Progenitor cell of endocrine pancreas (in vitro differentiated cells): Measurements from ENCODE around the gene HOXC4. TPM values are rescaled to one million over a fixed set of nuclear protein-coding genes. Genes with fewer than 3 reads are reported as not detected.

Source experiments
- DNase-seq: peaks from one replicate; pipeline ENCODE4 v3.0.0; 2021; ENCODE audit warnings: low spot score; ENCODE audit not compliant: unreplicated experiment
- H3K27ac Mint-ChIP-seq: 2 replicates; pipeline ENCODE4 v1.8.0; 2021; ENCODE audit warnings: mild to moderate bottlenecking, moderate library complexity, mixed read lengths
- H3K27me3 Mint-ChIP-seq: 2 replicates; pipeline ENCODE4 v1.8.0; 2021; ENCODE audit warnings: mixed read lengths
- H3K36me3 Mint-ChIP-seq: 2 replicates; pipeline ENCODE4 v1.8.0; 2022; ENCODE audit warnings: mixed read lengths; ENCODE audit not compliant: insufficient read depth
- H3K4me1 Mint-ChIP-seq: 2 replicates; pipeline ENCODE4 v1.8.0; 2021; ENCODE audit warnings: low read depth, mixed read lengths
- H3K4me3 Mint-ChIP-seq: 2 replicates; pipeline ENCODE4 v1.8.0; 2021; ENCODE audit warnings: low read depth, mild to moderate bottlenecking, moderate library complexity, mixed read lengths
- H3K9me3 Mint-ChIP-seq: 2 replicates; pipeline ENCODE4 v1.8.0; 2021; ENCODE audit warnings: low read depth, mixed read lengths
- CTCF ChIP-seq: fragments of 200-600 bp; sonication (generic); IDR thresholded peaks from one replicate; pipeline ENCODE4 v1.5.0; 2021; ENCODE audit warnings: antibody characterized with exemption, mild to moderate bottlenecking; ENCODE audit not compliant: unreplicated experiment
- total RNA-seq: library from RNA; stranded (reverse); gene quantifications from 2 replicates; pipeline ENCODE4 v1.2.1, GENCODE V29; 2021

HOXC4 gene
- total RNA-seq, 1 donor from 2014 or later = 19.8 TPM

GRCh38 chr12:54010053-54010971 lies 43.3 kb upstream of the HOXC4 start:
- H3K36me3 Mint-ChIP-seq = no peaks in the 10 kb centered on the region
- H3K27me3 Mint-ChIP-seq = peaks cover 98% of the 10 kb centered on the region

GRCh38 chr12:54010972-54011664 lies 42.5 kb upstream of the HOXC4 start:
- Mint-ChIP-seq H3K27me3 (peaks cover 98% of the 10 kb centered on the region), H3K4me1 (peaks cover 5% of the 10 kb centered on the region), H3K27ac (no peak overlapping the region), H3K9me3 (no peaks in the 10 kb centered on the region), H3K36me3 (no peaks in the 10 kb centered on the region), H3K4me3 (no peak overlapping the region)
- TF ChIP-seq CTCF = no peak
- DNase-seq = no peak

More at GRCh38 chr12:54010053-54010971, 43.3 kb upstream of the HOXC4 start:
- Mint-ChIP-seq H3K9me3 (no peaks in the 10 kb centered on the region), H3K4me1 (peaks cover 6% of the 10 kb centered on the region), H3K4me3 (no peak overlapping the region), H3K27ac (no peak overlapping the region)
- no peak for DNase-seq
- TF ChIP-seq CTCF = no peak

GRCh38 chr12:54011665-54012532 lies 41.7 kb upstream of the HOXC4 start:
- H3K36me3 Mint-ChIP-seq = no peaks in the 10 kb centered on the region
- H3K27me3 Mint-ChIP-seq = peaks cover 98% of the 10 kb centered on the region
- peaks cover 3% of the 10 kb centered on the region for H3K4me1 Mint-ChIP-seq

GRCh38 chr12:54012631-54013409 lies 40.8 kb upstream of the HOXC4 start:
- Mint-ChIP-seq H3K36me3 (no peaks in the 10 kb centered on the region), H3K27ac (no peak overlapping the region), H3K4me1 (peaks cover 6% of the 10 kb centered on the region), H3K4me3 (no peak overlapping the region), H3K9me3 (no peaks in the 10 kb centered on the region), H3K27me3 (peaks cover 98% of the 10 kb centered on the region)
- TF ChIP-seq CTCF = no peak
- no peak for DNase-seq

More at GRCh38 chr12:54011665-54012532, 41.7 kb upstream of the HOXC4 start:
- no peak for TF ChIP-seq CTCF
- Mint-ChIP-seq H3K9me3 (no peaks in the 10 kb centered on the region), H3K27ac (no peak overlapping the region), H3K4me3 (no peak overlapping the region)
- DNase-seq = no peak
